Calu3 (cell line): ENCODE data around the gene TBC1D24. TPM values are rescaled to one million over a fixed set of nuclear protein-coding genes. Genes with fewer than 3 reads are reported as not detected.

Experiments
- BruUV-seq: library from RNA; stranded (reverse); fragments of 400-500 nt; replicated peaks from 2 replicates; lab custom pipeline; 2021; lab: Mats Ljungman, UMichigan
- CTCF ChIA-PET: fragments of 300-600 bp; sonication (Branson Sonifier 250); formaldehyde crosslinking; loops from one replicate; lab custom pipeline; 2022; ENCODE audit warnings: antibody characterized with exemption; lab: Charles Lee
- DNase-seq: peaks from one replicate; pipeline ENCODE4 v3.0.0; 2022
- H3K27ac Mint-ChIP-seq: one replicate; pipeline ENCODE4 v1.8.0; 2022; ENCODE audit warnings: mixed read lengths; ENCODE audit not compliant: unreplicated experiment
- H3K27me3 Mint-ChIP-seq: one replicate; pipeline ENCODE4 v1.8.0; 2022; ENCODE audit warnings: mixed read lengths; ENCODE audit not compliant: unreplicated experiment
- H3K36me3 Mint-ChIP-seq: one replicate; pipeline ENCODE4 v1.8.0; 2022; ENCODE audit warnings: mild to moderate bottlenecking, moderate library complexity, mixed read lengths; ENCODE audit not compliant: insufficient read depth, unreplicated experiment
- H3K4me1 Mint-ChIP-seq: one replicate; pipeline ENCODE4 v1.8.0; 2022; ENCODE audit warnings: mild to moderate bottlenecking, low read depth, mixed read lengths; ENCODE audit not compliant: unreplicated experiment
- H3K4me3 Mint-ChIP-seq: one replicate; pipeline ENCODE4 v1.8.0; 2022; ENCODE audit warnings: mild to moderate bottlenecking, low read depth, moderate library complexity, mixed read lengths; ENCODE audit not compliant: unreplicated experiment
- H3K9me3 Mint-ChIP-seq: one replicate; pipeline ENCODE4 v1.8.0; 2022; ENCODE audit warnings: low read depth, mixed read lengths; ENCODE audit not compliant: unreplicated experiment
- intact Hi-C: fragments of 100-400 bp; cut with micrococcal nuclease; formaldehyde crosslinking; loops from one replicate; pipeline ENCODE4 v1.10.0; 2022; ENCODE audit not compliant: unreplicated experiment
- total RNA-seq: library from RNA; stranded (reverse); gene quantifications from 2 replicates; pipeline ENCODE4 v1.2.3, GENCODE V29; 2022
- TF ChIP-seq, protein P1 (sequence below): fragments of 200-600 bp; IDR thresholded peaks from one replicate; pipeline ENCODE4 v1.8.0; 2022; ENCODE audit warnings: antibody characterized with exemption; ENCODE audit not compliant: unreplicated experiment

Gene TBC1D24
- total RNA-seq, 1 experiment from 2014 or later, result 33.3 TPM

DNA sequence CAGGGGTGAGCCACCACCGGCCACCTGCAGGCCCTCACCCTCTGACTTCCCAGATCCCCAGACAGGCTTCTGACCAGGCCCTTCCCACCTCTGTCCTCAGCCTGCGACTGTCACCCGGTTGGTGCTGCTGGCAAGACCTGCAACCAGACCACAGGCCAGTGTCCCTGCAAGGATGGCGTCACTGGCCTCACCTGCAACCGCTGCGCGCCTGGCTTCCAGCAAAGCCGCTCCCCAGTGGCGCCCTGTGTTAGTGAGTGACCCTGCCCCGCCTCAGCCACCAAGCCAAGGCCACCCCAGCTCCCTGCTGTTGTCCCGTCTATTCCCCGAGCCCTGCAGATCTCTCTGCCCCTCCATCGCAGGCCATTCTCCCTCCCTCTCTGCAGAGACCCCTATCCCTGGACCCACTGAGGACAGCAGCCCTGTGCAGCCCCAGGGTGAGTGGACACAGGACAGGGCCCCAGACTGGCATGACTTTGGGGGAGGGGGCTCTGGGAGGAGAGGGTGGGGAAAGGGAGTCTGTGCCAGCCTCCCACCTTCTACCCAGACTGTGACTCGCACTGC lies 2.0 kb upstream of the TBC1D24 start:
- H3K27me3 Mint-ChIP-seq, result peaks cover 44% of the 10 kb centered on the region
- peaks cover 31% of the 10 kb centered on the region for H3K4me1 Mint-ChIP-seq
- CTCF ChIA-PET, result no interaction called here
- peak overlapping the region; percentile 79 for H3K4me3 Mint-ChIP-seq
- no TSS peak for BruUV-seq
- TF ChIP-seq, protein P1, sequence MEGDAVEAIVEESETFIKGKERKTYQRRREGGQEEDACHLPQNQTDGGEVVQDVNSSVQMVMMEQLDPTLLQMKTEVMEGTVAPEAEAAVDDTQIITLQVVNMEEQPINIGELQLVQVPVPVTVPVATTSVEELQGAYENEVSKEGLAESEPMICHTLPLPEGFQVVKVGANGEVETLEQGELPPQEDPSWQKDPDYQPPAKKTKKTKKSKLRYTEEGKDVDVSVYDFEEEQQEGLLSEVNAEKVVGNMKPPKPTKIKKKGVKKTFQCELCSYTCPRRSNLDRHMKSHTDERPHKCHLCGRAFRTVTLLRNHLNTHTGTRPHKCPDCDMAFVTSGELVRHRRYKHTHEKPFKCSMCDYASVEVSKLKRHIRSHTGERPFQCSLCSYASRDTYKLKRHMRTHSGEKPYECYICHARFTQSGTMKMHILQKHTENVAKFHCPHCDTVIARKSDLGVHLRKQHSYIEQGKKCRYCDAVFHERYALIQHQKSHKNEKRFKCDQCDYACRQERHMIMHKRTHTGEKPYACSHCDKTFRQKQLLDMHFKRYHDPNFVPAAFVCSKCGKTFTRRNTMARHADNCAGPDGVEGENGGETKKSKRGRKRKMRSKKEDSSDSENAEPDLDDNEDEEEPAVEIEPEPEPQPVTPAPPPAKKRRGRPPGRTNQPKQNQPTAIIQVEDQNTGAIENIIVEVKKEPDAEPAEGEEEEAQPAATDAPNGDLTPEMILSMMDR, result no peak
- H3K36me3 Mint-ChIP-seq, result peaks cover 42% of the 10 kb centered on the region
- DNase-seq, result peak; percentile 35
- intact Hi-C loops, result no loop called here
- H3K27ac Mint-ChIP-seq, result peak overlapping the region; percentile 66
- no peaks in the 10 kb centered on the region for H3K9me3 Mint-ChIP-seq

- peaks cover 38% of the 10 kb centered on the region for H3K36me3 Mint-ChIP-seq
- CTCF ChIA-PET, result no interaction called here
- peak overlapping the region; percentile 66 for H3K27ac Mint-ChIP-seq
- BruUV-seq, result no TSS peak
- peaks cover 44% of the 10 kb centered on the region for H3K27me3 Mint-ChIP-seq
- DNase-seq, result no peak
- intact Hi-C loops, result no loop called here
- TF ChIP-seq, protein P1, result no peak
- H3K4me3 Mint-ChIP-seq, result peak overlapping the region; percentile 79
- peaks cover 36% of the 10 kb centered on the region for H3K4me1 Mint-ChIP-seq
- no peaks in the 10 kb centered on the region for H3K9me3 Mint-ChIP-seq
Measured at GRCh38 chr16:2473446-2473926, 1.4 kb upstream of the TBC1D24 start.

DNA sequence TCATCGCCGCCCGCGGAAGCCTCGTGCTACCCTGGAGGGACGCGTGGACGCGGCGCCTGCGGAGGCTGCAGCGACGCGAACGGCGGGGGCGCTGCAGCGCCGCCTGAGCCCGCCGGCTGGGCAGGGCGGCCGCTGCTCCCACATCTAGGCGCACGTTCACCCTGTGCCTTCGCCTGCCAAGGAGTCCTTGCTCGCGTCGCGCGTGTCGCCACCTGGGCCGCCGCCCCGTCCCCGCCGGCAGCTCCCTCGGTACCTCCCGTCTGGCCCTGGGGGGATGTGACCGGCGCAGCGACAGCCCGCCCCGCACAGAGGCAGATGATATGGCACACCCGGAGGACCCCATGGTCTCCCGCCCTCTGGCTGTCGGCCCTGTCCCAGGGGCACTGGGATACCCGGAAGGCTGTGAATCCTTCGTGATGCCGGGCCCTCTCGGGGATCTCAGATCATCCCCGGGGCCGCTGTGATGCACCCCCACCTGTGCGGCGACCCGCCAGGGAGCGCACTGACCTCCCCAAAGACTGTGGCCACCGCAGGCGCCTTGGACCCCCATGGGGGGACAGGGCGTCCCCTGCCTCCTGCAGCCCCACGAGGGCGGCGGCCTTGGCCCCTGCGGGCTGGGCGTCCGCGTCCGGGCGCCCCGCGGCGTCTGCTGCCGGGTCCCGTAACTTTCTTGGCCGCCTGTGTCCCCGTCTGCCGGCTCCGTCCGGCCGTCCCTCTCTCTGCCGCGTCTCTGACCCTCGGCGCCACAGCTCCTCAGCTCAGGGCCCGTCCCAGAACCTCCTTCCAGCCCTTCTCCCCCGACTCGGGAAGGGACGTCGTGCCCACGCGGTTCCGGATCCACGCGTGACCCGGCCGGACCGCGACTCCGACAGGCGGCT lies 689 bp upstream of the TBC1D24 start:
- Mint-ChIP-seq H3K4me1 (peaks cover 36% of the 10 kb centered on the region), H3K27ac (peak overlapping the region; percentile 36), H3K36me3 (peaks cover 32% of the 10 kb centered on the region), H3K4me3 (peak overlapping the region; percentile 79), H3K27me3 (peaks cover 37% of the 10 kb centered on the region), H3K9me3 (no peaks in the 10 kb centered on the region)
- no TSS peak for BruUV-seq
- CTCF ChIA-PET, result interaction anchor here (0.7 kb wide), 1 partner anchor 42 kb away, joined by 5 read pairs; no protein-coding TSS in a partner anchor
- TF ChIP-seq, protein P1, result peak; percentile 16
- intact Hi-C loops, result no loop called here
- peak; percentile 60 for DNase-seq

- no peak overlapping the region for H3K27ac Mint-ChIP-seq
- DNase-seq, result peak; percentile 63
- BruUV-seq, result no TSS peak
- TF ChIP-seq, protein P1, result no peak
- H3K4me3 Mint-ChIP-seq, result peak overlapping the region; percentile 79
- no peaks in the 10 kb centered on the region for H3K9me3 Mint-ChIP-seq
- CTCF ChIA-PET, result no interaction called here
- peaks cover 28% of the 10 kb centered on the region for H3K4me1 Mint-ChIP-seq
- H3K36me3 Mint-ChIP-seq, result peaks cover 32% of the 10 kb centered on the region
- peaks cover 23% of the 10 kb centered on the region for H3K27me3 Mint-ChIP-seq
- intact Hi-C loops, result no loop called here
Measured at GRCh38 chr16:2475413-2476344, 752 bp downstream of the TBC1D24 start.
